GM23338 (cell line): ENCODE results near the gene SEL1L3. TPM values are rescaled to one million over a fixed set of nuclear protein-coding genes. Genes with fewer than 3 reads are reported as not detected.

ENCODE experiments used
- ATAC-seq: fragments of 200-7000 bp; cut with Tn5 transposase; 3 replicates; pipeline ENCODE4 v1.9.1; 2020
- DNase-seq: peaks from one replicate; pipeline ENCODE4 v3.0.0-alpha.2; 2015; ENCODE audit warnings: low spot score
- H2AFZ ChIP-seq: fragments of 200-600 bp; sonication (generic); 2 replicates; pipeline ENCODE4 v1.8.0; 2016; ENCODE audit warnings: antibody characterized with exemption, mild to moderate bottlenecking, moderate library complexity
- H3F3A ChIP-seq: fragments of 200-600 bp; sonication (generic); replicated peaks from 2 replicates; pipeline ENCODE4 v1.8.0; 2017; ENCODE audit warnings: antibody characterized with exemption, mixed run types, low read depth
- H3K27ac ChIP-seq: fragments of 200-600 bp; sonication (generic); 2 replicates; pipeline ENCODE4 v1.6.1; 2016; ENCODE audit warnings: low read depth
- H3K27me3 ChIP-seq: fragments of 200-600 bp; sonication (generic); 2 replicates; pipeline ENCODE4 v1.8.0; 2016; ENCODE audit warnings: mild to moderate bottlenecking, mixed run types, moderate library complexity; ENCODE audit not compliant: insufficient read depth
- H3K36me3 ChIP-seq: fragments of 200-600 bp; sonication (generic); 2 replicates; pipeline ENCODE4 v1.8.0; 2016; ENCODE audit warnings: mild to moderate bottlenecking; ENCODE audit not compliant: insufficient read depth
- H3K4me1 ChIP-seq: fragments of 200-600 bp; sonication (generic); 2 replicates; pipeline ENCODE4 v1.8.0; 2016; ENCODE audit warnings: mild to moderate bottlenecking, moderate library complexity; ENCODE audit not compliant: insufficient read depth
- H3K4me2 ChIP-seq: fragments of 200-600 bp; sonication (generic); 2 replicates; pipeline ENCODE4 v1.7.1; 2017; ENCODE audit warnings: mixed run types
- H3K4me3 ChIP-seq: fragments of 200-600 bp; sonication (generic); 2 replicates; pipeline ENCODE4 v1.6.1; 2016; ENCODE audit warnings: mixed run types
- H3K79me2 ChIP-seq: fragments of 200-600 bp; sonication (generic); replicated peaks from 2 replicates; pipeline ENCODE4 v1.8.0; 2017; ENCODE audit warnings: mild to moderate bottlenecking; ENCODE audit not compliant: insufficient read depth
- H3K9me2 ChIP-seq: fragments of 200-600 bp; sonication (generic); 2 replicates; pipeline ENCODE4 v1.8.0; 2017; ENCODE audit not compliant: insufficient read depth
- H4K20me1 ChIP-seq: fragments of 200-600 bp; sonication (generic); replicated peaks from 2 replicates; pipeline ENCODE4 v1.8.0; 2017; ENCODE audit warnings: mild to moderate bottlenecking; ENCODE audit not compliant: insufficient read depth
- H3K27ac Mint-ChIP-seq: 2 replicates; pipeline ENCODE4 v1.8.0; 2020; ENCODE audit warnings: inconsistent platforms, mild to moderate bottlenecking, moderate library complexity, mixed read lengths
- H3K27me3 Mint-ChIP-seq: 3 replicates; pipeline ENCODE4 v1.8.0; 2022; ENCODE audit warnings: low read depth, mild to moderate bottlenecking, moderate library complexity, mixed read lengths, inconsistent platforms; ENCODE audit not compliant: insufficient read depth, poor library complexity
- H3K36me3 Mint-ChIP-seq: 3 replicates; pipeline ENCODE4 v1.8.0; 2021; ENCODE audit warnings: low read depth, mild to moderate bottlenecking, inconsistent platforms, moderate library complexity, mixed read lengths
- H3K4me1 Mint-ChIP-seq: 3 replicates; pipeline ENCODE4 v1.8.0; 2020; ENCODE audit warnings: mild to moderate bottlenecking, inconsistent platforms, mixed read lengths
- H3K4me3 Mint-ChIP-seq: 3 replicates; pipeline ENCODE4 v1.8.0; 2021; ENCODE audit warnings: moderate library complexity, mild to moderate bottlenecking, inconsistent platforms, mixed read lengths
- H3K9me3 Mint-ChIP-seq: 3 replicates; pipeline ENCODE4 v1.8.0; 2020; ENCODE audit warnings: moderate library complexity, mild to moderate bottlenecking, inconsistent platforms, mixed read lengths
- ETS1 ChIP-seq: IDR thresholded peaks from 2 replicates; pipeline ENCODE4 v1.6.1; 2016; ENCODE audit warnings: antibody characterized with exemption
- EZH2 ChIP-seq: fragments of 200-600 bp; sonication (generic); IDR thresholded peaks from one replicate; pipeline ENCODE4 v1.8.0; 2017; ENCODE audit warnings: antibody characterized with exemption, mild to moderate bottlenecking, low read depth; ENCODE audit not compliant: unreplicated experiment
- EZH2phosphoT487 ChIP-seq: fragments of 200-600 bp; sonication (generic); IDR thresholded peaks from one replicate; pipeline ENCODE4 v1.8.1; 2018; ENCODE audit warnings: antibody characterized with exemption; ENCODE audit not compliant: unreplicated experiment
- JUNB ChIP-seq: IDR thresholded peaks from one replicate; pipeline ENCODE4 v1.6.1; 2016; ENCODE audit warnings: antibody characterized with exemption; ENCODE audit not compliant: unreplicated experiment
- NANOG ChIP-seq: IDR thresholded peaks from 2 replicates; pipeline ENCODE4 v1.6.1; 2016; ENCODE audit warnings: antibody characterized with exemption, borderline replicate concordance
- POLR2AphosphoS5 ChIP-seq: IDR thresholded peaks from 2 replicates; pipeline ENCODE4 v1.6.1; 2016; ENCODE audit warnings: antibody characterized with exemption, low read depth
- REST ChIP-seq: IDR thresholded peaks from one replicate; pipeline ENCODE4 v1.6.1; 2018; ENCODE audit warnings: antibody characterized with exemption; ENCODE audit not compliant: unreplicated experiment
- ZNF331 ChIP-seq: fragments of 250-450 bp; sonication (Bioruptor Pico); IDR thresholded peaks from 2 replicates; pipeline ENCODE4 v1.5.0; 2020; ENCODE audit warnings: low read depth, mild to moderate bottlenecking, moderate library complexity
- polyA plus RNA-seq: library from polyadenylated mRNA; unstranded; fragments of >200 nt; fragmentation: Nextera tagmentation; extraction: Ambion mirVana; gene quantifications from 2 replicates; pipeline ENCODE4 v1.2.1, GENCODE V29; 2016
- total RNA-seq: library from RNA; depleted of rRNA; stranded (reverse); fragments of >200 nt; shearing (Covaris generic); gene quantifications from 2 replicates; pipeline ENCODE4 v1.2.3, GENCODE V29; 2014

Gene SEL1L3
- total and polyA plus RNA-seq, 2 experiments from 2014 or later: 17.1 to 61.7 TPM

- no peak for TF ChIP-seq REST
- TF ChIP-seq ETS1: no peak
- TF ChIP-seq EZH2phosphoT487: no peak
- TF ChIP-seq POLR2AphosphoS5: no peak
Measured at GRCh38 chr4:25810461-25811373, 52.1 kb downstream of the SEL1L3 start (continued).

- DNase-seq: no peak
- Histone ChIP-seq H3K4me3 (no peak overlapping the region), H3K9me2 (no peaks in the 10 kb centered on the region), H3K27me3 (peaks cover 7% of the 10 kb centered on the region; the same call in 1 of the 2 replicates), H3K27ac (no peak overlapping the region), H3K4me1 (peaks cover 49% of the 10 kb centered on the region), H4K20me1 (peaks cover 5% of the 10 kb centered on the region; the same call in 1 of the 2 replicates), H3K79me2 (no peaks in the 10 kb centered on the region), H3F3A (no peaks in the 10 kb centered on the region), H3K36me3 (no peaks in the 10 kb centered on the region), H2AFZ (no peak overlapping the region), H3K4me2 (no peak overlapping the region)
- peaks cover 37% of the 10 kb centered on the region for H3K36me3 Mint-ChIP-seq
- H3K27me3 Mint-ChIP-seq: peaks cover 5% of the 10 kb centered on the region
- H3K9me3 Mint-ChIP-seq: no peaks in the 10 kb centered on the region
- no peak overlapping the region for H3K4me3 Mint-ChIP-seq
- ATAC-seq: no peak
- H3K27ac Mint-ChIP-seq: no peak overlapping the region
- peaks cover 55% of the 10 kb centered on the region for H3K4me1 Mint-ChIP-seq
- TF ChIP-seq REST (no peak), ETS1 (no peak), ZNF331 (no peak), EZH2phosphoT487 (no peak), EZH2 (no peak), JUNB (no peak), NANOG (no peak)
Measured at GRCh38 chr4:25809996-25810395, 52.8 kb downstream of the SEL1L3 start.
